VCaP (cell line): Measurements from ENCODE around the gene ZNF148.
"Not testable (repeated sequence)": the region's sequence is repeated elsewhere in the genome, so short reads cannot be mapped to it uniquely, and the experiment has no call there.

Source experiments
- H3K27ac ChIP-seq: fragments of 450-650 bp; 2 replicates; pipeline ENCODE4 v1.5.1; 2017
- CTCF ChIP-seq: fragments of 450-650 bp; conservative IDR thresholded peaks from 2 replicates; pipeline ENCODE4 v1.5.1; 2017; ENCODE audit warnings: mild to moderate bottlenecking, moderate library complexity

ZNF148 gene

GRCh38 chr3:125374996-125375941 is at the start of gene ZNF148:
Gene ZNF148 (minus strand): TSS chr3:125375325. CDS start chr3:125313640, 61,685 bp downstream.
- no peak for TF ChIP-seq CTCF
- peak within 1 kb of the TSS; percentile 88 for H3K27ac ChIP-seq

GRCh38 chr3:125418306-125418705 is 43.2 kb upstream of the ZNF148 start:
- TF ChIP-seq CTCF, result no peak
- no peak overlapping the region for H3K27ac ChIP-seq

- TF ChIP-seq CTCF, result no peak
- H3K27ac ChIP-seq, result no peak overlapping the region
Measured at GRCh38 chr3:125416235-125416634, 41.1 kb upstream of the ZNF148 start.

GRCh38 chr3:125414669-125415068 is 39.5 kb upstream of the ZNF148 start:
- no peak for TF ChIP-seq CTCF

GRCh38 chr3:125410922-125411321 is 35.8 kb upstream of the ZNF148 start:
- no peak overlapping the region for H3K27ac ChIP-seq
- no peak for TF ChIP-seq CTCF

More at GRCh38 chr3:125414669-125415068, 39.5 kb upstream of the ZNF148 start:
- H3K27ac ChIP-seq, result no peak overlapping the region

GRCh38 chr3:125406070-125406469 is 30.9 kb upstream of the ZNF148 start:
- no peak overlapping the region for H3K27ac ChIP-seq
- TF ChIP-seq CTCF, result no peak

GRCh38 chr3:125405515-125405914 is 30.4 kb upstream of the ZNF148 start:
- H3K27ac ChIP-seq, result not testable (repeated sequence)

GRCh38 chr3:125403789-125404188 is 28.7 kb upstream of the ZNF148 start:
- no peak overlapping the region for H3K27ac ChIP-seq
- no peak for TF ChIP-seq CTCF
